Smooth muscle cell of trachea (primary cell): ENCODE data around the gene SYTL5. TPM values are rescaled to one million over a fixed set of nuclear protein-coding genes. Genes with fewer than 3 reads are reported as not detected.

Experiments used
- total RNA-seq: library from RNA; depleted of rRNA; stranded (reverse); fragments of >200 nt; gene quantifications from 2 replicates; pipeline ENCODE4 v1.2.1, GENCODE V29; 2014

The SYTL5 gene
- 1.0 and 2.8 TPM in 2 replicates for total RNA-seq

GRCh38 chrX:38006291-38006690, at the start of gene SYTL5:
SYTL5 (plus strand) TSS chrX:38006553; CDS start chrX:38033890, 27,337 bp downstream.

Other genes starting within 250 kb of the SYTL5 start
- under 0.01 TPM in 1 of 2 replicates, not detected in the other for gene CYBB, start 226.5 kb upstream of the SYTL5 start, total RNA-seq
- gene DYNLT3, start 159.0 kb upstream of the SYTL5 start, total RNA-seq = 58.1 and 60.5 TPM in 2 replicates
- gene SRPX, start 214.3 kb downstream of the SYTL5 start, total RNA-seq = 291 and 389 TPM in 2 replicates